HepG2 (cell line): ENCODE data around the gene RIMKLB. TPM values are rescaled to one million over a fixed set of nuclear protein-coding genes. Genes with fewer than 3 reads are reported as not detected.

ENCODE experiments used
- ATAC-seq: fragments of 200-7000 bp; cut with Tn5 transposase; 3 replicates; pipeline ENCODE4 v1.9.1; 2020; ENCODE audit warnings: mild to moderate bottlenecking, moderate library complexity
- BruUV-seq: library from RNA; stranded (reverse); fragments of 400-500 nt; replicated peaks from 2 replicates; lab custom pipeline; 2021; lab: Mats Ljungman, UMichigan
- CTCF ChIA-PET: fragments of 300-600 bp; formaldehyde crosslinking; extraction: SDS; loops from one replicate; lab custom pipeline; 2021; ENCODE audit warnings: low total read pairs, inconsistent platforms, low intra/inter-chr PET ratio; lab: Yijun Ruan, JAX
- POLR2A ChIA-PET: fragments of 350-600 bp; sonication (Branson Sonifier 250); formaldehyde crosslinking; loops from one replicate; lab custom pipeline; 2020; ENCODE audit warnings: antibody characterized with exemption, inconsistent platforms; lab: Yijun Ruan, JAX
- DNase-seq: peaks from one replicate; pipeline ENCODE4 v3.0.0-alpha.2; 2015; ENCODE audit warnings: low spot score
- FAIRE-seq: peaks from 3 replicates; lab custom pipeline; 2011; peaks lifted over from hg19 to GRCh38; lab: Jason Lieb, UNC
- H2AFZ ChIP-seq: one replicate; pipeline ENCODE4 v1.6.1; 2011; ENCODE audit warnings: low read length, inconsistent platforms
- H3K27ac ChIP-seq: fragments of 300-600 bp; 3 replicates; pipeline ENCODE4 v1.8.0; 2011; ENCODE audit warnings: mixed run types, mild to moderate bottlenecking, mixed read lengths, low read length, inconsistent platforms; ENCODE audit not compliant: insufficient read depth; ENCODE audit errors: extremely low read length
- H3K27me3 ChIP-seq, 2 experiments: fragments of 200-600 bp in 1 of 2; 2 replicates in 1 of 2; 3 replicates in 1 of 2; pipeline versions ENCODE4 v1.6.0 to v1.8.0; 2011; ENCODE audit warnings: low read length in 2 of 2, mild to moderate bottlenecking in 2 of 2, moderate library complexity in 2 of 2, inconsistent platforms in 1 of 2; ENCODE audit not compliant: insufficient read depth in 2 of 2, control insufficient read depth in 1 of 2
- H3K36me3 ChIP-seq, 2 experiments: fragments of 200-600 bp in 1 of 2; replicated peaks in 1 of 2; 2 replicates in 1 of 2; 3 replicates in 1 of 2; pipeline versions ENCODE4 v1.5.1 to v1.8.0; 2011; ENCODE audit warnings: low read length in 2 of 2, inconsistent platforms in 1 of 2; ENCODE audit not compliant: insufficient read depth in 2 of 2, control insufficient read depth in 1 of 2
- H3K4me1 ChIP-seq: 2 replicates; pipeline ENCODE4 v1.5.1; 2012; ENCODE audit warnings: low read length, inconsistent platforms; ENCODE audit not compliant: insufficient read depth
- H3K4me2 ChIP-seq: 2 replicates; pipeline ENCODE4 v1.6.0; 2011; ENCODE audit warnings: low read depth, low read length, inconsistent platforms
- H3K4me3 ChIP-seq, 3 experiments: fragments of 200-600 bp in 1 of 3; sonication (generic), shearing (Covaris generic) in 1 of 3; replicated peaks in 1 of 3; 2 replicates each; pipeline ENCODE4 v1.5.1; 2011 to 2016; ENCODE audit warnings: low read length in 3 of 3, inconsistent platforms in 2 of 3, low read depth in 2 of 3, mild to moderate bottlenecking in 2 of 3, control low read depth in 1 of 3, mixed read lengths in 1 of 3; ENCODE audit not compliant: insufficient read depth in 1 of 3
- H3K79me2 ChIP-seq: one replicate; pipeline ENCODE4 v1.6.1; 2011; ENCODE audit warnings: low read length, inconsistent platforms; ENCODE audit not compliant: insufficient read depth
- H3K9ac ChIP-seq: 2 replicates; pipeline ENCODE4 v1.6.0; 2011; ENCODE audit warnings: mild to moderate bottlenecking, low read depth, low read length, inconsistent platforms; ENCODE audit not compliant: insufficient read depth
- H3K9me3 ChIP-seq: 2 replicates; pipeline ENCODE4 v1.5.1; 2012; ENCODE audit warnings: mild to moderate bottlenecking, low read length
- H4K20me1 ChIP-seq: 2 replicates; pipeline ENCODE4 v1.6.0; 2011; ENCODE audit warnings: inconsistent platforms, mild to moderate bottlenecking, low read length, moderate library complexity; ENCODE audit not compliant: insufficient read depth
- ELF1 ChIP-seq: sonication (generic); formaldehyde crosslinking; IDR thresholded peaks from 2 replicates; pipeline ENCODE4 v1.4.0; 2020; ENCODE audit warnings: missing genetic modification reagents
- FOXA3 ChIP-seq: IDR thresholded peaks from 2 replicates; pipeline ENCODE4 v1.6.1; 2016; ENCODE audit warnings: missing genetic modification reagents, missing compliant biosample characterization
- HNF4G ChIP-seq, 2 experiments: sonication (generic) in 1 of 2; formaldehyde crosslinking in 1 of 2; IDR thresholded peaks; 2 replicates each; pipeline versions ENCODE4 v1.4.0 to v1.6.1; 2011 to 2020; ENCODE audit warnings: borderline replicate concordance in 2 of 2, low read depth in 2 of 2, mild to moderate bottlenecking in 2 of 2, low read length in 1 of 2, missing genetic modification reagents in 1 of 2, moderate library complexity in 1 of 2
- MEIS1 ChIP-seq: sonication (generic); formaldehyde crosslinking; IDR thresholded peaks from 2 replicates; pipeline ENCODE4 v1.9.0; 2021; ENCODE audit warnings: mild to moderate bottlenecking, missing genetic modification reagents, moderate library complexity, borderline replicate concordance
- PCBP1 ChIP-seq: fragments of 200-400 bp; formaldehyde crosslinking; IDR thresholded peaks from 2 replicates; pipeline ENCODE4 v1.6.1; 2017; ENCODE audit warnings: mild to moderate bottlenecking, low read depth, low read length, borderline replicate concordance
- SPEN ChIP-seq: sonication (generic); formaldehyde crosslinking; IDR thresholded peaks from 2 replicates; pipeline ENCODE4 v1.5.1; 2020; ENCODE audit warnings: low read depth, mild to moderate bottlenecking, missing genetic modification reagents
- TOE1 ChIP-seq: sonication (generic); formaldehyde crosslinking; IDR thresholded peaks from 2 replicates; pipeline ENCODE4 v1.4.0; 2020; ENCODE audit warnings: mild to moderate bottlenecking, missing genetic modification reagents
- ZNF207 ChIP-seq: fragments of 450-650 bp; IDR thresholded peaks from 2 replicates; pipeline ENCODE4 v1.6.1; 2016; ENCODE audit warnings: antibody characterized with exemption, borderline replicate concordance
- ZNF326 ChIP-seq: sonication (generic); formaldehyde crosslinking; IDR thresholded peaks from 2 replicates; pipeline ENCODE4 v1.4.0; 2020; ENCODE audit warnings: missing genetic modification reagents, borderline replicate concordance
- ZNF678 ChIP-seq: sonication (generic); formaldehyde crosslinking; IDR thresholded peaks from 2 replicates; pipeline ENCODE4 v1.4.0; 2020; ENCODE audit warnings: mild to moderate bottlenecking, missing genetic modification reagents
- WGBS: methylation state at CpG from one replicate; pipeline ENCODE4 v1.1.6; 2017; ENCODE audit warnings: low lambda C conversion rate; 5-methylcytosine and 5-hydroxymethylcytosine counted together
- in situ Hi-C: cut with HindIII; loops from 2 replicates; pipeline ENCODE4 v1.10.0; 2017; ENCODE audit warnings: low pct_unique_long_range_greater_than_20kb; ENCODE audit not compliant: extremely low pct_ligation_motif_present
- intact Hi-C: fragments of 100-400 bp; cut with micrococcal nuclease; formaldehyde crosslinking; loops from one replicate; pipeline ENCODE4 v1.10.0; 2022; ENCODE audit not compliant: unreplicated experiment
- polyA plus RNA-seq, 8 experiments: library from polyadenylated mRNA; depleted of rRNA in 3 of 8; stranded (reverse) in 7 of 8; unstranded in 1 of 8; fragments of >200 nt; fragmentation: Illumina TruSeq in 4 of 8; extraction: Trizol in 4 of 8; gene quantifications; 2 replicates each; pipeline versions ENCODE4 v1.2.1 to v1.2.3, GENCODE V29; 2011 to 2016; ENCODE audit warnings: low read depth in 4 of 8, missing spikeins in 1 of 8, mixed read lengths in 1 of 8; ENCODE audit not compliant: insufficient read depth in 1 of 8
- total RNA-seq, 5 experiments: library from RNA; depleted of rRNA; stranded (reverse); fragments of >200 nt; fragmentation: Illumina TruSeq; extraction: Trizol; gene quantifications; 2 replicates each; pipeline ENCODE4 v1.2.3, GENCODE V29; 2016; ENCODE audit warnings: low read depth in 1 of 5
- TF ChIP-seq, protein P1 (sequence below): sonication (generic); formaldehyde crosslinking; IDR thresholded peaks from 2 replicates; pipeline ENCODE4 v1.4.0; 2020; ENCODE audit warnings: mild to moderate bottlenecking, missing genetic modification reagents
- TF ChIP-seq, protein P2 (sequence below): sonication (generic); formaldehyde crosslinking; IDR thresholded peaks from 2 replicates; pipeline ENCODE4 v1.4.0; 2020; ENCODE audit warnings: mild to moderate bottlenecking, missing genetic modification reagents
- TF ChIP-seq, protein P3 (sequence below): sonication (generic); formaldehyde crosslinking; IDR thresholded peaks from 2 replicates; pipeline ENCODE4 v1.8.1; 2023; ENCODE audit warnings: missing genetic modification reagents, mild to moderate bottlenecking, borderline replicate concordance

The RIMKLB gene
- total and polyA plus RNA-seq, 2 of the 13 experiments (the other 11 are each of a cell fraction or from before 2014, with no cell fraction given), result 0.33 to 0.40 TPM

DNA sequence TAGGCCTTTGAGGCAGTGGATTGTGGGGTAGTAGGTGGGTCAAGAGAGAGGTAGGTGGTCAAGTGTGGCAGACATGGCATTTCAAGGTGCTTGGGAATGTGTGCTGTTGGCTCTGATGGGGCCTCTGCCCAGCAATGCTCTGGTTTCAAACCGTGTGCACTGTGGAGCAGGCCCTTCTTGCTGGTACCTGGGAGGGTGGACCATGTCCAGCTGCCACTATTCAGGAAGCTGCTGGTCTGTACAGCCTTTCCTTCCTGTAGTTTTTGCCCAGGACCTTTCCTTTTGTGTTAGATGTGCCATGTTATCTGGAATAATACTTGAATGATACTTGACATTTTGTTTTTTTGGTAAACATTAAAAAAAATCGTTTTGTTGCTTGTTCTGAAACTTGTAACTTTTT, 14.8 kb downstream of the RIMKLB start:
- POLR2A ChIA-PET, result no interaction called here
- CTCF ChIA-PET, result no interaction called here
- H3K4me3 ChIP-seq, result no peak overlapping the region
- TF ChIP-seq ZNF207, result no peak
- TF ChIP-seq ZNF326 (CRISPR knock-in tag), result no peak
- TF ChIP-seq FOXA3, result no peak
- no peak for TF ChIP-seq PCBP1
- no peak for TF ChIP-seq HNF4G (IDR thresholded peaks at IDR 0.05; ENCODE audit: borderline replicate concordance, low read depth, low read length)
- TF ChIP-seq HNF4G (CRISPR knock-in tag; IDR thresholded peaks at IDR 0.05; ENCODE audit: borderline replicate concordance, low read depth), result no peak
- TF ChIP-seq MEIS1 (CRISPR knock-in tag), result no peak
- TF ChIP-seq ELF1 (CRISPR knock-in tag), result no peak
- TF ChIP-seq ZNF678 (CRISPR knock-in tag), result no peak
- TF ChIP-seq, protein P1, sequence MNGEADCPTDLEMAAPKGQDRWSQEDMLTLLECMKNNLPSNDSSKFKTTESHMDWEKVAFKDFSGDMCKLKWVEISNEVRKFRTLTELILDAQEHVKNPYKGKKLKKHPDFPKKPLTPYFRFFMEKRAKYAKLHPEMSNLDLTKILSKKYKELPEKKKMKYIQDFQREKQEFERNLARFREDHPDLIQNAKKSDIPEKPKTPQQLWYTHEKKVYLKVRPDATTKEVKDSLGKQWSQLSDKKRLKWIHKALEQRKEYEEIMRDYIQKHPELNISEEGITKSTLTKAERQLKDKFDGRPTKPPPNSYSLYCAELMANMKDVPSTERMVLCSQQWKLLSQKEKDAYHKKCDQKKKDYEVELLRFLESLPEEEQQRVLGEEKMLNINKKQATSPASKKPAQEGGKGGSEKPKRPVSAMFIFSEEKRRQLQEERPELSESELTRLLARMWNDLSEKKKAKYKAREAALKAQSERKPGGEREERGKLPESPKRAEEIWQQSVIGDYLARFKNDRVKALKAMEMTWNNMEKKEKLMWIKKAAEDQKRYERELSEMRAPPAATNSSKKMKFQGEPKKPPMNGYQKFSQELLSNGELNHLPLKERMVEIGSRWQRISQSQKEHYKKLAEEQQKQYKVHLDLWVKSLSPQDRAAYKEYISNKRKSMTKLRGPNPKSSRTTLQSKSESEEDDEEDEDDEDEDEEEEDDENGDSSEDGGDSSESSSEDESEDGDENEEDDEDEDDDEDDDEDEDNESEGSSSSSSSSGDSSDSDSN (CRISPR knock-in tag), result no peak
- TF ChIP-seq TOE1 (CRISPR knock-in tag), result no peak
- TF ChIP-seq, protein P2, sequence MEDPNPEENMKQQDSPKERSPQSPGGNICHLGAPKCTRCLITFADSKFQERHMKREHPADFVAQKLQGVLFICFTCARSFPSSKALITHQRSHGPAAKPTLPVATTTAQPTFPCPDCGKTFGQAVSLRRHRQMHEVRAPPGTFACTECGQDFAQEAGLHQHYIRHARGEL (CRISPR knock-in tag), result no peak
- TF ChIP-seq, protein P3, sequence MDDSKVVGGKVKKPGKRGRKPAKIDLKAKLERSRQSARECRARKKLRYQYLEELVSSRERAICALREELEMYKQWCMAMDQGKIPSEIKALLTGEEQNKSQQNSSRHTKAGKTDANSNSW, result no peak
- no peak for TF ChIP-seq SPEN (CRISPR knock-in tag)
- TF ChIP-seq, all 625 proteins: peak for 0
- Histone ChIP-seq H3K27me3 (no peaks in the 10 kb centered on the region), H3K4me1 (no peaks in the 10 kb centered on the region), H3K9ac (no peak overlapping the region), H3K4me2 (no peak overlapping the region), H3K9me3 (no peaks in the 10 kb centered on the region), H4K20me1 (no peaks in the 10 kb centered on the region), H3K27ac (no peak overlapping the region), H3K79me2 (no peaks in the 10 kb centered on the region), H2AFZ (no peak overlapping the region), H3K36me3 (no peaks in the 10 kb centered on the region)
- BruUV-seq, result no TSS peak
- intact Hi-C loops (no loop called here), in situ Hi-C loops (no loop called here)
- DNase-seq (no peak), ATAC-seq (no peak), FAIRE-seq (no peak)
- 6% methylated on average over 1 of the region's 2 CpGs for WGBS
